Right atrium auricular region (tissue), 2 donors: ENCODE results near the gene ZBED4. TPM values are rescaled to one million over a fixed set of nuclear protein-coding genes. Genes with fewer than 3 reads are reported as not detected.

Source experiments
- DNase-seq: peaks from one replicate; pipeline ENCODE4 v3.0.0-alpha.2; 2019; ENCODE audit warnings: low spot score
- H3K27ac ChIP-seq, 2 donors: fragments of 200-600 bp; sonication (generic); 1 replicate in 1 of 2; 2 replicates in 1 of 2; pipeline ENCODE4 v1.5.1; 2016 to 2019
- H3K27me3 ChIP-seq, 2 donors: fragments of 200-600 bp; sonication (generic); one replicate each; pipeline versions ENCODE4 v1.5.1 to v1.6.0; 2017 to 2019
- H3K36me3 ChIP-seq: fragments of 200-600 bp; sonication (generic); one replicate; pipeline ENCODE4 v1.5.1; 2016
- H3K4me1 ChIP-seq, 2 donors: fragments of 200-600 bp; sonication (generic); one replicate each; pipeline versions ENCODE4 v1.5.1 to v1.6.0; 2017 to 2019
- H3K4me3 ChIP-seq, 2 donors: fragments of 200-600 bp; sonication (generic); 1 replicate in 1 of 2; 2 replicates in 1 of 2; pipeline ENCODE4 v1.5.1; 2017 to 2019; ENCODE audit warnings: mild to moderate bottlenecking in 1 of 2, moderate library complexity in 1 of 2
- H3K9me3 ChIP-seq, 2 donors: fragments of 200-600 bp; sonication (generic); one replicate each; pipeline ENCODE4 v1.5.1; 2019
- total RNA-seq, 2 donors: library from RNA; depleted of rRNA; stranded (reverse); fragments of >200 nt; gene quantifications; one replicate each; pipeline ENCODE4 v1.1.0, GENCODE V29; 2016
- TF ChIP-seq, protein P1 (sequence below), 2 donors: fragments of 200-600 bp; sonication (generic); IDR thresholded peaks; one replicate each; pipeline ENCODE4 v1.5.1; 2019; ENCODE audit warnings: antibody characterized with exemption in 2 of 2

ZBED4 gene
- total RNA-seq, 2 donors from 2014 or later: 3.7 to 6.6 TPM

DNA sequence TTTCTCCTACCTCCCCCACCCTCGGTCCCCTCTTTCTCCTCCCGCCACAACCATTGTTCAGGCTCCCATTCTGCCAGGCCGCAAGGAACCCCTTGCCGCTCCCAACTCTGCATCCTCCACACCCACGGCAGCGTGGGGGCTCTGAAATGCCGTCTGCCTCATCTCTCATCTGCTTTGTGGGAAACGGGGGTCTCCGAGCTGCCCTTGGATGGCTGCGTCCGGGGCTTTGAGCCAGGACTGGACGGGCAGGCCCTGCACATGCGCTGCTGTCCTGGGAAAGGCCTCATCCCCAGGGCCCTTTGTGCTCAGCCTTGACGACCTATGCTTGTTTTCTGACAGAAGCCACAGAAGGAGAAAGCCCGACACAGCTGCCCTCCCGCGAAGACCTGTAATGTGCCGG lies 73.3 kb downstream of the ZBED4 start:
- TF ChIP-seq, protein P1, sequence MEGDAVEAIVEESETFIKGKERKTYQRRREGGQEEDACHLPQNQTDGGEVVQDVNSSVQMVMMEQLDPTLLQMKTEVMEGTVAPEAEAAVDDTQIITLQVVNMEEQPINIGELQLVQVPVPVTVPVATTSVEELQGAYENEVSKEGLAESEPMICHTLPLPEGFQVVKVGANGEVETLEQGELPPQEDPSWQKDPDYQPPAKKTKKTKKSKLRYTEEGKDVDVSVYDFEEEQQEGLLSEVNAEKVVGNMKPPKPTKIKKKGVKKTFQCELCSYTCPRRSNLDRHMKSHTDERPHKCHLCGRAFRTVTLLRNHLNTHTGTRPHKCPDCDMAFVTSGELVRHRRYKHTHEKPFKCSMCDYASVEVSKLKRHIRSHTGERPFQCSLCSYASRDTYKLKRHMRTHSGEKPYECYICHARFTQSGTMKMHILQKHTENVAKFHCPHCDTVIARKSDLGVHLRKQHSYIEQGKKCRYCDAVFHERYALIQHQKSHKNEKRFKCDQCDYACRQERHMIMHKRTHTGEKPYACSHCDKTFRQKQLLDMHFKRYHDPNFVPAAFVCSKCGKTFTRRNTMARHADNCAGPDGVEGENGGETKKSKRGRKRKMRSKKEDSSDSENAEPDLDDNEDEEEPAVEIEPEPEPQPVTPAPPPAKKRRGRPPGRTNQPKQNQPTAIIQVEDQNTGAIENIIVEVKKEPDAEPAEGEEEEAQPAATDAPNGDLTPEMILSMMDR (IDR thresholded peaks at IDR 0.05): no peak
- H3K27ac ChIP-seq: no peak overlapping the region

DNA sequence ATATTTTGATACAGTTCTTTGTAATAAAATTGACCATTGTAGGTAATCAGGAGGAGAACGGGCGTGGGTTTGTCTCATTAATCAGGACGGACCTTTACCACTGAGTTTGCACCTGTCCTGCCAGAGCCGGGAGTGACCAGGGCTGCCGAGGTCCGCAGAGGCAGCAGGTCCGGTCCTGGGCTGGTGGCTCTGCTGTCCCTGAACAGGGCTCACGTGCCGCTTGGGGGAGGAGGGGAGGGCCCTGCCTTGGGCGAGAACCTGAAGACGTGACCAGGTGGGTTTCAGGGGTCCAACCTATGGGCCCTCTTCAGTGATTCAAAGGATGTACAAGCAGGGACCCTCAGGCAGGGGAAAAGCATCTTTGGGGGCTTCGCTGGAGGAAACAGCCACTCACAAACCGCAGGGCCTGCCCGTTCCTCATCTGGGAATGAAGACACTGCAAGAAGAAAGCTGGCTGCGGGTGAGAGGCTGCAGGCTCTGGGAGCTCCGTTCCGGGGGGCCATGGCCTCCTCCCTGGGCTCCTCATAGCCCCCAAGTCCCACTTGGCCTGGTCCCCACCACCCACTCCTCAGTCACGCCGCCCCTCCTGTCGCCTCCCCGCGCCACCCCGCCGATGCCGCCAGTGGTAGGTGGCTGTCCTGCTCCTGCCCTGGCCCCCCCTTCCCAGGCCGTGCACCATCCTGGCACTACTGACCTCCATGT lies 74.0 kb downstream of the ZBED4 start:
- Histone ChIP-seq H3K4me1 (peaks cover 0 to 36% of the 10 kb centered on the region in 2 donors), H3K27ac (no peak overlapping the region)
- no peak for DNase-seq

More for the DNA sequence above, 73.3 kb downstream of the ZBED4 start:
- H3K4me3 ChIP-seq: no peak overlapping the region
- no peak for DNase-seq
- peaks cover 15% of the 10 kb centered on the region for H3K36me3 ChIP-seq
- peaks cover 0 to 4% of the 10 kb centered on the region in 2 donors for H3K27me3 ChIP-seq
- H3K9me3 ChIP-seq: no peaks in the 10 kb centered on the region
- H3K4me1 ChIP-seq: peaks cover 0 to 29% of the 10 kb centered on the region in 2 donors

DNA sequence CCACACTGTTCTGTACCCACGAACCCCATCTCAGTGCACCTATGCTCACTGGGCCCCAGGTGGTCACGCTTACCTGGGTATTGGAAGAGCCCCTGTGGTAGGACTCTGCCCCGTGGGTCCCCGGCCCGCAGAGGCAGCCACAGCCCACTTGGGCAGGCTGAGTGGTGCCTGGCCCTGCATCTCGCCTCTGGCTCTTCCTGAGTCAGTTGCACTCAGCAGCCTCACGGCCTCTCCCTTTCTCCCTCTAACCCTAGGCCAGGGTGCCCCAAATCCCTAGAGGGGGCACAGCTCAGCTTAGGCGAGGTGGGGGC lies 74.5 kb downstream of the ZBED4 start:
- peaks cover 15% of the 10 kb centered on the region for H3K36me3 ChIP-seq
- H3K4me1 ChIP-seq: peaks cover 0 to 41% of the 10 kb centered on the region in 2 donors
- no peak for DNase-seq
- H3K27ac ChIP-seq: no peak overlapping the region
- TF ChIP-seq, protein P1 (IDR thresholded peaks at IDR 0.05): no peak
- peaks cover 0 to 4% of the 10 kb centered on the region in 2 donors for H3K27me3 ChIP-seq
- no peak overlapping the region for H3K4me3 ChIP-seq
- no peaks in the 10 kb centered on the region for H3K9me3 ChIP-seq

More for the DNA sequence above, 74.0 kb downstream of the ZBED4 start:
- TF ChIP-seq, protein P1 (IDR thresholded peaks at IDR 0.05): no peak
- Histone ChIP-seq H3K9me3 (no peaks in the 10 kb centered on the region), H3K27me3 (peaks cover 0 to 4% of the 10 kb centered on the region in 2 donors), H3K4me3 (no peak overlapping the region), H3K36me3 (peaks cover 15% of the 10 kb centered on the region)

DNA sequence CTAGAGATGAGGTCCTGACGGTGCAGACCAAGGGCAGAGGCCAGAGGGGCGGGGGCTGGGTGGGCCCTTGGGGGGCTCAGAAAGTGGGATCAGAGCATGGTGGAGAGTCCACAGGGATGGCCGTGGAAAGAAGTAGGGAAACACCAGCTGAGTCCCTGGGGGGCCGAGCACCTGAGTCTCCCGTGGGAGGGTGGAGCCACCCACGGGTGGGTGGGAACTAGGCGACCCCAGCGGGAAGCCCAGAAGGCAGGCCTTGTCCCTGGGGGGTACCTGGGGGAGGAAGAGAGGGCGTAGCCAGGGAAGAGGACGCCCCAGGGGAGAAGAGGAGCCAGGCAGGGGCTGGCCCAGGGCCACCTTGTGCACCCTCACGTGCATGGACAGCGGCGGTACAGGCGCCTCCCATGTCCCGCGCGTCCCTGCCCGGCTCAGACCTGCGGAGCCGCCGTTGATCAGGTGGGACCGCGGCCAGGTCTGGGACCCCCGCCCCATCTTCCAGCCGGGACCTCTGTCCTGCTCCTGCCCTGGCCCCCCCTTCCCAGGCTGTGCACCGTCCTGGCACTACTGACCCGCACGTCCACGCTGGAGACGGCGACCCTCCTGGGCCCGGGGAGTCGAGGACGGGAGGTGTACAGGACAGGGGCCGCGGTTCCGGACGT lies 75.0 kb downstream of the ZBED4 start:
- H3K27me3 ChIP-seq: peaks cover 0 to 4% of the 10 kb centered on the region in 2 donors
- H3K4me1 ChIP-seq: peaks cover 0 to 47% of the 10 kb centered on the region in 2 donors
- no peaks in the 10 kb centered on the region for H3K9me3 ChIP-seq
- no peak for DNase-seq
- H3K4me3 ChIP-seq: no peak overlapping the region
- no peak overlapping the region for H3K27ac ChIP-seq
- TF ChIP-seq, protein P1 (IDR thresholded peaks at IDR 0.05): no peak
- H3K36me3 ChIP-seq: peaks cover 14% of the 10 kb centered on the region

DNA sequence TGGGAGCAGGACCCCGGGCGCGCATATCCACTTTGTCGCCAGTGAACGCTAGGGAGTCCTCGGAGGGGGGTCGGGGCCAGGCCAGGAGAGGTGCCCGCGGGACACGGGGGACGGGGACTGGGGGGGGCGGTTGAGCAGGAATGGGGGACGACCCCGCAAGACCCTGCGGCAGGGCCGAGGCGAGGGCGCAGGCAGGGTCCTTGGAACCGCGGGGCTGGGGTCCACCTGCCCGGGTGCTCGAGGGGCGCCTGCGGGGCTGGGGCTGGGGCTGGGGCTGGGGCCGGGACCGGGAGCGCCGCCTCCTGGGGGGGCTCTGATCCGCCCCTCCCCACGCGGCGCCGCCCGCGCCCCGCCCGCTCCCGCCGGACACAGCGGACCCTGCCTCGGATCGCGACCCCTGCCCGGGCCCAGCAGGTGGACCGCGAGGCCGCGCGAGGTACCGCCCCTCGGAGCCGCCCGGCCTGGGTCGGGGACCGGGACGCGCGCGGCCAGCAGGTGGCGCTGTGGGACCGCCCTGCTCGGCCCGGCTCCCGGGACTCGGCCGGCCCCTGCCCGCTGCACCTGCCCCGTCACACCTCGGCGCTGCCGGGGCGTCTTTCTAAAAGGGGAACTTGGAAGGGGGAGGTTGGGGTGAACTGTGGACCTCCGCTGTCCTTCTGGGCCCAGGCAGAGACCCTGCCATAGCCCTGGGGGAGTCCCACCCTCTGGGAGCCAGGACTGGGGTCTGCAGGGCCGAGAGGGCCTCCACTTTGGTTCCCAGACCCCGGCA lies 75.8 kb downstream of the ZBED4 start:
- Histone ChIP-seq H3K4me3 (peak overlapping the region in 1 of 2 donors; percentile 18), H3K36me3 (peaks cover 11% of the 10 kb centered on the region), H3K27me3 (peaks cover 0 to 4% of the 10 kb centered on the region in 2 donors), H3K9me3 (no peaks in the 10 kb centered on the region), H3K27ac (no peak overlapping the region), H3K4me1 (peaks cover 0 to 54% of the 10 kb centered on the region in 2 donors)
- TF ChIP-seq, protein P1 (IDR thresholded peaks at IDR 0.05): peak; percentile 94 to 98
- no peak for DNase-seq
